OCI-LY7 (cell line): ENCODE data around the gene PLA2G4D. TPM values are rescaled to one million over a fixed set of nuclear protein-coding genes. Genes with fewer than 3 reads are reported as not detected.

Source experiments
- BruUV-seq: library from RNA; stranded (reverse); fragments of 400-500 nt; replicated peaks from 2 replicates; lab custom pipeline; 2021; lab: Mats Ljungman, UMichigan
- CTCF ChIA-PET: fragments of 300-600 bp; sonication (Branson Sonifier 250); formaldehyde crosslinking; loops from one replicate; lab custom pipeline; 2022; ENCODE audit warnings: antibody characterized with exemption; ENCODE audit not compliant: unreplicated experiment; lab: Charles Lee
- POLR2A ChIA-PET: fragments of 300-600 bp; sonication (Branson Sonifier 250); formaldehyde crosslinking; loops from one replicate; lab custom pipeline; 2022; ENCODE audit warnings: antibody characterized with exemption; lab: Charles Lee
- DNase-seq: peaks from one replicate; pipeline ENCODE4 v3.0.0-alpha.2; 2015; ENCODE audit warnings: low spot score
- H2AFZ ChIP-seq: fragments of 200-600 bp; sonication (generic), shearing (Covaris generic); 2 replicates; pipeline ENCODE4 v1.6.1; 2014; ENCODE audit warnings: mild to moderate bottlenecking, antibody characterized with exemption, low read length, moderate library complexity
- H3K27ac ChIP-seq: fragments of 200-600 bp; sonication (generic); 2 replicates; pipeline ENCODE4 v1.5.1; 2014; ENCODE audit warnings: mixed run types, low read depth, mild to moderate bottlenecking, moderate library complexity, low read length, inconsistent platforms; ENCODE audit not compliant: poor library complexity, severe bottlenecking
- H3K36me3 ChIP-seq: fragments of 200-600 bp; sonication (generic); 2 replicates; pipeline ENCODE4 v1.6.1; 2014; ENCODE audit warnings: mild to moderate bottlenecking, antibody characterized with exemption, low read length, moderate library complexity, mixed read lengths; ENCODE audit not compliant: insufficient read depth
- H3K4me1 ChIP-seq: fragments of 200-600 bp; sonication (generic); 2 replicates; pipeline ENCODE4 v1.5.1; 2014; ENCODE audit warnings: mild to moderate bottlenecking, low read length; ENCODE audit not compliant: insufficient read depth, poor library complexity, severe bottlenecking
- H3K4me2 ChIP-seq: fragments of 200-600 bp; sonication (generic); 2 replicates; pipeline ENCODE4 v1.6.1; 2014; ENCODE audit warnings: mild to moderate bottlenecking, low read length
- H3K4me3 ChIP-seq: fragments of 200-600 bp; sonication (generic); 2 replicates; pipeline ENCODE4 v1.5.1; 2014; ENCODE audit warnings: mild to moderate bottlenecking, low read depth, low read length; ENCODE audit not compliant: poor library complexity, severe bottlenecking
- H3K79me2 ChIP-seq: fragments of 200-600 bp; sonication (generic); 2 replicates; pipeline ENCODE4 v1.6.1; 2016; ENCODE audit warnings: low read depth, mild to moderate bottlenecking, low read length, moderate library complexity, mixed read lengths; ENCODE audit not compliant: insufficient read depth
- H3K9me2 ChIP-seq: fragments of 200-600 bp; sonication (generic); 2 replicates; pipeline ENCODE4 v1.6.1; 2016; ENCODE audit warnings: mild to moderate bottlenecking, low read length, mixed read lengths; ENCODE audit not compliant: insufficient read depth
- H3K9me3 ChIP-seq: fragments of 200-600 bp; sonication (generic); 2 replicates; pipeline ENCODE4 v1.6.1; 2014; ENCODE audit warnings: mild to moderate bottlenecking, mixed run types, low read length, mixed read lengths
- H4K20me1 ChIP-seq: fragments of 200-600 bp; sonication (generic); 2 replicates; pipeline ENCODE4 v1.6.1; 2014; ENCODE audit warnings: mild to moderate bottlenecking, antibody characterized with exemption, low read length, moderate library complexity, mixed read lengths; ENCODE audit not compliant: insufficient read depth
- EZH2phosphoT487 ChIP-seq: fragments of 200-600 bp; sonication (generic); IDR thresholded peaks from 2 replicates; pipeline ENCODE4 v1.6.1; 2018; ENCODE audit warnings: low read depth, borderline replicate concordance, mild to moderate bottlenecking, mixed run types, antibody characterized with exemption, low read length, moderate library complexity, mixed read lengths
- intact Hi-C: fragments of 100-400 bp; cut with micrococcal nuclease; formaldehyde crosslinking; loops from one replicate; pipeline ENCODE4 v1.10.0; 2022; ENCODE audit not compliant: unreplicated experiment
- total RNA-seq, 2 experiments: library from RNA; depleted of rRNA in 1 of 2; stranded (reverse); fragments of >200 nt in 1 of 2; shearing (Covaris generic) in 1 of 2; gene quantifications; 2 replicates each; pipeline ENCODE4 v1.2.3, GENCODE V29; 2014 to 2022
- TF ChIP-seq, protein P1 (sequence below): fragments of 200-600 bp; sonication (generic); conservative IDR thresholded peaks from 2 replicates; pipeline ENCODE4 v1.5.1; 2014; ENCODE audit warnings: mild to moderate bottlenecking, antibody characterized with exemption, low read length, moderate library complexity, mixed read lengths

Gene PLA2G4D
- total RNA-seq, 2 experiments from 2014 or later = not detected

DNA sequence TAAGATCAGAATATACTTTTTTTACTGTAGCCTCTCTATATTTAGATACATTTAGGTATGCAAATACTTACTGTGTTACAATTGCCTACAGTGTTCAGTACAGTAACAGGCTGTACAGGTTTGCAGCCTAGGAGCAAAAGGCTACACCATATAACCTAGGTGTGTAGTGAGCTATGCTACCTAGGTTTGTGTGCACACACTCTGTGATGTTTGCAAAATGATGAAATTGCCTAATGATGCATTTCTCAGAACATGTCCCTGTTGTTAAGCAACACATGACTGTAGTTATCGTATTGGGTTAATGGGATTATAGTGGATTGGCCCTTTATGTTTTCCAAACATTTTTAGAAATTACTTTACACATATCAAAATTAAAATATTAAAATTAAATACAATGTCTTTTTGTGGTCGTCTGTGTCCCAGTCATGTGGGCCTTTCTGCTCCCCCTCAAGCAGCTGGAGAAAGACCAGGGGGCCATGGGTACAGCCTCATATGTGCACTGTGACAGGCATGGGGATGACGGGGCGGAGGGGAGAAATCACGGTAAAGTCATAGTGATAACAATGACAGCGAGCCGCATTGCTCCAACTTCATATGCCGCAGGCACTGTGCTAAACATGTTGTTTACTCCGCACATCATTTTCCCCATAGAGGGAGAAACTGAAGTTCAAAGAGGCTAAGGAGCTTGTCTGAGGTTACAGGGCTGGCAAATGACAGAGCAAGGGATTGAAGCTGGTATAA is 46.1 kb downstream of the PLA2G4D start:
- no peak for TF ChIP-seq EZH2phosphoT487
- TF ChIP-seq, protein P1, sequence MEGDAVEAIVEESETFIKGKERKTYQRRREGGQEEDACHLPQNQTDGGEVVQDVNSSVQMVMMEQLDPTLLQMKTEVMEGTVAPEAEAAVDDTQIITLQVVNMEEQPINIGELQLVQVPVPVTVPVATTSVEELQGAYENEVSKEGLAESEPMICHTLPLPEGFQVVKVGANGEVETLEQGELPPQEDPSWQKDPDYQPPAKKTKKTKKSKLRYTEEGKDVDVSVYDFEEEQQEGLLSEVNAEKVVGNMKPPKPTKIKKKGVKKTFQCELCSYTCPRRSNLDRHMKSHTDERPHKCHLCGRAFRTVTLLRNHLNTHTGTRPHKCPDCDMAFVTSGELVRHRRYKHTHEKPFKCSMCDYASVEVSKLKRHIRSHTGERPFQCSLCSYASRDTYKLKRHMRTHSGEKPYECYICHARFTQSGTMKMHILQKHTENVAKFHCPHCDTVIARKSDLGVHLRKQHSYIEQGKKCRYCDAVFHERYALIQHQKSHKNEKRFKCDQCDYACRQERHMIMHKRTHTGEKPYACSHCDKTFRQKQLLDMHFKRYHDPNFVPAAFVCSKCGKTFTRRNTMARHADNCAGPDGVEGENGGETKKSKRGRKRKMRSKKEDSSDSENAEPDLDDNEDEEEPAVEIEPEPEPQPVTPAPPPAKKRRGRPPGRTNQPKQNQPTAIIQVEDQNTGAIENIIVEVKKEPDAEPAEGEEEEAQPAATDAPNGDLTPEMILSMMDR = no peak
- intact Hi-C loops = no loop called here
- CTCF ChIA-PET = no interaction called here
- no peaks in the 10 kb centered on the region for H3K79me2 ChIP-seq
- no peaks in the 10 kb centered on the region for H3K4me1 ChIP-seq
- no peaks in the 10 kb centered on the region for H3K9me3 ChIP-seq
- H3K4me2 ChIP-seq = no peak overlapping the region
- H4K20me1 ChIP-seq = no peaks in the 10 kb centered on the region
- no peak overlapping the region for H2AFZ ChIP-seq
- no TSS peak for BruUV-seq
- no peak overlapping the region for H3K27ac ChIP-seq
- POLR2A ChIA-PET = interaction anchor here (1.0 kb wide), 1 partner anchor 74 kb away, joined by 4 read pairs; no protein-coding TSS in a partner anchor
- H3K4me3 ChIP-seq = no peak overlapping the region
- no peaks in the 10 kb centered on the region for H3K36me3 ChIP-seq
- no peaks in the 10 kb centered on the region for H3K9me2 ChIP-seq
- DNase-seq = no peak

DNA sequence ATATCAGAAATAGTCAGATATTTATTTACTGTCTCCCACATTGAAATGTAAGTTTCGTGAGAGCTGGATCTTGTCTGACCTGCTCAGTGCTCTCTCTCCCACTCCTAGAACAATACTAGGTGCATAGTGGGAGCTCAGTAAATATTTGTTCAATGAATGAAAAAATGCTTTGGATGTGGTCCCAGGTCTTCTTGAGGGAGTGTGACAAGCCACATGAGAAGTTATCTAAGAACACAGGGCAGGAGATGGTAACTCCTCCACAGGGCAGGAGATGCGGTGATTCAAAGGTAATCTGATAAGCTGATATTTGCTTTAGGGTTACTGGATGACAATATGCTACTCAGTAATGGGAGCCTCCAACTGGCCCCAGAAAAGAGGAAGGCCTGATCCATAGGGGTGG is 47.8 kb downstream of the PLA2G4D start:
- H3K4me2 ChIP-seq = no peak overlapping the region
- no peak overlapping the region for H3K4me3 ChIP-seq
- TF ChIP-seq EZH2phosphoT487 = no peak
- TF ChIP-seq, protein P1 = no peak
- no peaks in the 10 kb centered on the region for H3K9me2 ChIP-seq
- no peak for DNase-seq
- no peaks in the 10 kb centered on the region for H3K36me3 ChIP-seq
- no TSS peak for BruUV-seq
- H3K27ac ChIP-seq = no peak overlapping the region
- no peaks in the 10 kb centered on the region for H4K20me1 ChIP-seq
- ChIA-PET CTCF (no interaction called here), POLR2A (no interaction called here)
- no peaks in the 10 kb centered on the region for H3K4me1 ChIP-seq
- H2AFZ ChIP-seq = no peak overlapping the region
- intact Hi-C loops = no loop called here
- H3K9me3 ChIP-seq = no peaks in the 10 kb centered on the region
- H3K79me2 ChIP-seq = no peaks in the 10 kb centered on the region

DNA sequence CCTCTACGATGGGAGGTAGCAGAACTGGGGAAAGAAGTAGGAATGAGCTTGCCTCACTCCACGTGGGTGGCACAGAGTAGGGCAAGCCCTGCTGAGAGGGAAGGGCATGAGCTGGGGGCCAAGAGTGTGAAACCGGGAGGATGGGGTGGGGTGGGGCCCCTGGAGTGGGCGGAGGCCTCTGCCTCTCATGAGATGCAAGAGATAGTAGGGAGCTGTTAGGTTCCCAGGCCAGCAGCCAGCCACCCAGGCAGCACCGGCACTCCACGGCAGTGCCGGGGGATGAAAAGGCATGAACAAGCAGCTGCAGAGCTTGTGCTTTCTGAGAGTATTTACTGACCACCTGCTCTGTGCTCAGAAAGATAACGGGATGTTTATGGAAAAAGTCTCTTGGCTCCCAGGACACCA is 49.1 kb downstream of the PLA2G4D start:
- CTCF ChIA-PET = no interaction called here
- H3K27ac ChIP-seq = no peak overlapping the region

More for the DNA sequence above, 49.1 kb downstream of the PLA2G4D start:
- Histone ChIP-seq H3K36me3 (no peaks in the 10 kb centered on the region), H3K9me3 (no peaks in the 10 kb centered on the region), H4K20me1 (no peaks in the 10 kb centered on the region), H3K79me2 (no peaks in the 10 kb centered on the region), H3K4me3 (no peak overlapping the region), H2AFZ (no peak overlapping the region), H3K4me1 (no peaks in the 10 kb centered on the region), H3K4me2 (no peak overlapping the region), H3K9me2 (no peaks in the 10 kb centered on the region)
- POLR2A ChIA-PET = interaction anchor here (0.6 kb wide), 1 partner anchor 1311 kb away, joined by 3 read pairs; no protein-coding TSS in a partner anchor
- intact Hi-C loops = no loop called here
- no peak for DNase-seq
- BruUV-seq = no TSS peak
- TF ChIP-seq, protein P1 = no peak
- TF ChIP-seq EZH2phosphoT487 = no peak
